K562 (cell line): ENCODE results near the gene HUNK.

Experiments used
- BRF1 ChIP-seq: IDR thresholded peaks from 3 replicates; pipeline ENCODE4 v1.6.1; 2011; ENCODE audit warnings: borderline replicate concordance, mild to moderate bottlenecking; ENCODE audit not compliant: insufficient read length; ENCODE audit errors: extremely low read depth
- CREB3 ChIP-seq: fragments of 450-650 bp; conservative IDR thresholded peaks from 2 replicates; pipeline ENCODE4 v1.6.1; 2016; ENCODE audit warnings: missing genetic modification characterization, low read depth, mild to moderate bottlenecking, missing compliant biosample characterization, moderate library complexity
- CTCF ChIP-seq, 3 experiments: IDR thresholded peaks in 2 of 3; conservative IDR thresholded peaks in 1 of 3; 2 replicates each; pipeline ENCODE4 v1.5.1; 2011 to 2012; ENCODE audit warnings: low read length in 3 of 3, mild to moderate bottlenecking in 3 of 3, control low read depth in 2 of 3, improper control_type of control experiment in 1 of 3, inconsistent platforms in 1 of 3, low read depth in 1 of 3, mixed read lengths in 1 of 3, moderate library complexity in 1 of 3; ENCODE audit not compliant: insufficient read depth in 2 of 3
- EZH2 ChIP-seq: IDR thresholded peaks from 2 replicates; pipeline ENCODE4 v1.6.1; 2012; ENCODE audit warnings: low read depth, mild to moderate bottlenecking, inconsistent platforms, low read length, borderline replicate concordance
- L3MBTL2 ChIP-seq: fragments of 450-650 bp; IDR thresholded peaks from 2 replicates; pipeline ENCODE4 v1.6.1; 2016; ENCODE audit warnings: mild to moderate bottlenecking, moderate library complexity
- MAX ChIP-seq: sonication (generic); formaldehyde crosslinking; IDR thresholded peaks from 2 replicates; pipeline ENCODE4 v1.9.0; 2022; ENCODE audit warnings: mild to moderate bottlenecking, missing genetic modification reagents
- NR3C1 ChIP-seq: sonication (generic); formaldehyde crosslinking; IDR thresholded peaks from 2 replicates; pipeline ENCODE4 v1.8.1; 2022; ENCODE audit warnings: missing genetic modification reagents
- SMAD1 ChIP-seq: fragments of 150-350 bp; IDR thresholded peaks from 2 replicates; pipeline ENCODE4 v1.6.1; 2014; ENCODE audit warnings: low read length, low read depth; ENCODE audit not compliant: partially characterized antibody
- SRF ChIP-seq, 2 experiments: fragments of 250-450, 450-650 bp in 1 of 2; sonication (Bioruptor Pico) in 1 of 2; sonication (generic) in 1 of 2; formaldehyde crosslinking; IDR thresholded peaks; 2 replicates each; pipeline versions ENCODE4 v1.5.0 to v1.5.1; 2020 to 2022; ENCODE audit warnings: mild to moderate bottlenecking in 1 of 2, missing genetic modification reagents in 1 of 2
- ZC3H11A ChIP-seq: IDR thresholded peaks from 2 replicates; pipeline ENCODE4 v1.6.1; 2012; ENCODE audit warnings: low read depth, low read length, improper control_type of control experiment

GRCh38 chr21:31872072-31872451 is 758 bp upstream of the HUNK start:
- TF ChIP-seq SMAD1 (no peak), NR3C1 (CRISPR knock-in tag) (no peak), EZH2 (no peak), CREB3 (tag) (no peak), ZC3H11A (no peak), BRF1 (no peak), MAX (CRISPR knock-in tag) (no peak), SRF (CRISPR knock-in tag; IDR thresholded peaks at IDR 0.05) (no peak), CTCF (IDR thresholded peaks at IDR 0.05 in 2 of 3, conservative IDR thresholded peaks at IDR 0.05 in 1 of 3; ENCODE audit: insufficient read depth in 2 of 3, low read depth in 1 of 3, low read length in 3 of 3) (no peak), L3MBTL2 (no peak)
